Transverse colon (tissue), 4 donors: ENCODE measurements around the gene DLGAP1. TPM values are rescaled to one million over a fixed set of nuclear protein-coding genes. Genes with fewer than 3 reads are reported as not detected.
A peak's percentile ranks its signal among the peaks of the same experiment; 100 is the strongest.

Experiments used
- DNase-seq: peaks from one replicate; pipeline ENCODE4 v3.0.0-alpha.2; 2019
- H3K27ac ChIP-seq, 4 donors: fragments of 200-600 bp; sonication (generic); 2 replicates each; pipeline ENCODE4 v1.5.1; 2016 to 2018; ENCODE audit warnings: inconsistent platforms in 4 of 4
- H3K27me3 ChIP-seq: fragments of 200-600 bp; sonication (generic); 2 replicates; pipeline ENCODE4 v1.5.1; 2017; ENCODE audit warnings: inconsistent platforms
- H3K36me3 ChIP-seq, 4 donors: fragments of 200-600 bp; sonication (generic); 2 replicates each; pipeline ENCODE4 v1.5.1; 2017 to 2019; ENCODE audit warnings: inconsistent platforms in 4 of 4
- H3K4me1 ChIP-seq, 4 donors: fragments of 200-600 bp; sonication (generic); 2 replicates each; pipeline ENCODE4 v1.5.1; 2017 to 2020; ENCODE audit warnings: inconsistent platforms in 4 of 4
- H3K4me3 ChIP-seq, 4 donors: fragments of 200-600 bp; sonication (generic); 1 replicate in 1 of 4; 2 replicates in 3 of 4; pipeline versions ENCODE4 v1.5.1 to v1.6.1; 2017 to 2019; ENCODE audit warnings: inconsistent platforms in 4 of 4
- H3K9me3 ChIP-seq, 2 donors: fragments of 200-600 bp; sonication (generic); 2 replicates each; pipeline ENCODE4 v1.5.1; 2017 to 2019; ENCODE audit warnings: inconsistent platforms in 2 of 2
- CTCF ChIP-seq, 5 experiments: fragments of 200-600 bp in 3 of 5; fragments of 450-650 bp in 2 of 5; sonication (generic) in 3 of 5; IDR thresholded peaks; 1 replicate in 2 of 5; 2 replicates in 3 of 5; pipeline ENCODE4 v1.5.1; 2016 to 2017; ENCODE audit warnings: antibody characterized with exemption in 5 of 5, inconsistent platforms in 3 of 5, mild to moderate bottlenecking in 2 of 5, moderate library complexity in 1 of 5
- EP300 ChIP-seq: sonication (generic); formaldehyde crosslinking; IDR thresholded peaks from one replicate; pipeline ENCODE4 v1.6.1; 2017; ENCODE audit warnings: antibody characterized with exemption, low read depth
- POLR2A ChIP-seq: fragments of 450-650 bp; IDR thresholded peaks from one replicate; pipeline ENCODE4 v1.6.1; 2016; ENCODE audit warnings: antibody characterized with exemption, mild to moderate bottlenecking, moderate library complexity
- POLR2AphosphoS5 ChIP-seq, 3 donors: sonication (generic); formaldehyde crosslinking; IDR thresholded peaks; one replicate each; pipeline ENCODE4 v1.6.1; 2016; ENCODE audit warnings: antibody characterized with exemption in 3 of 3
- WGBS, 2 donors: methylation state at CpG; one replicate each; pipeline ENCODE4 v1.1.5; 2018; ENCODE audit warnings: low coverage in 1 of 2; 5-methylcytosine and 5-hydroxymethylcytosine counted together
- in situ Hi-C, 4 donors: fragments of 200-750 bp; cut with MboI; loops; one replicate each; pipeline versions ENCODE4 v1.15.0 to v1.15.1; 2017; ENCODE audit warnings: low sequenced_read_pairs in 3 of 4, low pct_ligation_motif_present in 1 of 4, low pct_unique_long_range_greater_than_20kb in 1 of 4
- intact Hi-C: fragments of 100-400 bp; cut with DNase I; formaldehyde crosslinking; loops from one replicate; pipeline ENCODE4 v1.15.1; 2023; ENCODE audit warnings: low total_unique reads
- total RNA-seq, 4 donors: library from RNA; depleted of rRNA; stranded (reverse); fragments of >200 nt; gene quantifications; one replicate each; pipeline ENCODE4 v1.1.0, GENCODE V29; 2016

Gene DLGAP1
- total RNA-seq, 4 donors from 2014 or later, result 2.7 to 7.2 (median 3.3) TPM

DNA sequence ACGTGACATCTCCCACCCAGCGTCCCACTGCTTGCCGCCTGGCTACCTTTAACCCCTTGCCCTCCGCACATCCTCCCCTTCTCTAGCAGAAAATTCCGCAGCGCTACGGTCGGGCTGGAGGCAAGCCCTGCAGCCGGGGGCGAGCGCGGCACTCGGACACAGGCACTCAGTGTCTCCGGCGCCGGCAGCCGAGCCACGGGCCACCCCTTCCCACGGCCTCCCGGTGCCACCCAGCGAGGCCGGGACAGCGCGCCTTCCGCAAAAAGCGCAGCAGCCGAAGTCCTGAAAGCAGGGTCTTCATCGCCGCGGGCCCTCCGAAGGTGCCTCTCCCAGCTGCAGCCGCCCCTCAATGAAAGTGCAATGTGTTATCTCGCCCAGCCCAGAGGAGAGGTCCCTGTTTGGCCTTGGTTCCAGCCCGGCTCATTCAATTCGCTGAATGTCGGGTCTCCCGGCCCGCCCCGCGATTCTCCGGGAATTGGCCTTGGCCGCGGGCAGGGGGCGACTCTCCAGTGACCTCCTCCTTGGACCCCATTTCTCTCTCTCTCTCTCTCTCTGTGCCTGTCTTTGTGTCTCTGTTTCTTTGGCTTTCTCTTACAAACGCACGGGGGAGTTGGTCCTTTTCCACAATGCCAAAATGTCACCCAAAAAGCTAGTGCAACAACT, 1.1 kb downstream of the DLGAP1 start:
- peak overlapping the region in 3 of 4 donors; percentile 35 to 53 (median 43) for H3K4me3 ChIP-seq
- TF ChIP-seq CTCF (IDR thresholded peaks at IDR 0.05) (no peak), POLR2A (no peak)
- H3K27me3 ChIP-seq, result peaks cover 57% of the 10 kb centered on the region
- intact Hi-C loops, result no loop called here
- in situ Hi-C loops, result no loop called here
- H3K27ac ChIP-seq, result no peak overlapping the region
- no peaks in the 10 kb centered on the region for H3K36me3 ChIP-seq
- DNase-seq, result no peak
- WGBS, 2 donors, result 0 to 12% methylated on average over 3 to 38 of the region's 46 CpGs
- H3K9me3 ChIP-seq, result no peaks in the 10 kb centered on the region
- H3K4me1 ChIP-seq, result peaks cover 0 to 10% (median 9%) of the 10 kb centered on the region in 4 donors

- 7% methylated on average over 2 to 8 of the region's 8 CpGs for WGBS, 2 donors
- Histone ChIP-seq H3K27me3 (peaks cover 57% of the 10 kb centered on the region), H3K9me3 (no peaks in the 10 kb centered on the region), H3K36me3 (no peaks in the 10 kb centered on the region), H3K4me1 (peaks cover 0 to 10% (median 9%) of the 10 kb centered on the region in 4 donors), H3K4me3 (peak overlapping the region in 2 of 4 donors; percentile 43 to 53), H3K27ac (no peak overlapping the region)
- intact Hi-C loops (no loop called here), in situ Hi-C loops (no loop called here)
- TF ChIP-seq POLR2AphosphoS5 (IDR thresholded peaks at IDR 0.05) (no peak), CTCF (IDR thresholded peaks at IDR 0.05) (no peak), POLR2A (no peak), EP300 (no peak)
- no peak for DNase-seq
Measured at GRCh38 chr18:4453567-4453873, 1.6 kb downstream of the DLGAP1 start.

- TF ChIP-seq POLR2A (no peak), EP300 (no peak), CTCF (IDR thresholded peaks at IDR 0.05) (no peak), POLR2AphosphoS5 (IDR thresholded peaks at IDR 0.05) (no peak)
- in situ Hi-C loops, result no loop called here
- intact Hi-C loops, result no loop called here
- Histone ChIP-seq H3K4me1 (peaks cover 0 to 10% (median 7%) of the 10 kb centered on the region in 4 donors), H3K9me3 (no peaks in the 10 kb centered on the region), H3K27ac (no peak overlapping the region), H3K36me3 (no peaks in the 10 kb centered on the region), H3K27me3 (peaks cover 35% of the 10 kb centered on the region), H3K4me3 (no peak overlapping the region)
- WGBS, 2 donors, result 0 to 24% methylated on average over 1 to 2 of the region's 2 CpGs
- no peak for DNase-seq
Measured at GRCh38 chr18:4450065-4450658, 4.9 kb downstream of the DLGAP1 start.

GRCh38 chr18:4445902-4446301, 9.2 kb downstream of the DLGAP1 start:
- Histone ChIP-seq H3K36me3 (no peaks in the 10 kb centered on the region), H3K9me3 (no peaks in the 10 kb centered on the region), H3K4me3 (no peak overlapping the region), H3K27me3 (no peaks in the 10 kb centered on the region), H3K4me1 (no peaks in the 10 kb centered on the region), H3K27ac (no peak overlapping the region)
- WGBS, 2 donors, result 20 to 63% methylated on average over 1 to 4 of the region's 4 CpGs
- no peak for TF ChIP-seq EP300
- TF ChIP-seq POLR2AphosphoS5 (IDR thresholded peaks at IDR 0.05), result no peak
- no peak for TF ChIP-seq CTCF (IDR thresholded peaks at IDR 0.05)
- no peak for TF ChIP-seq POLR2A
- in situ Hi-C loops, result no loop called here
- intact Hi-C loops, result no loop called here
- DNase-seq, result no peak
